ENCODE results near the gene ZNF761. TPM values are rescaled to one million over a fixed set of nuclear protein-coding genes. Genes with fewer than 3 reads are reported as not detected.
A peak's percentile ranks its signal among the peaks of the same experiment; 100 is the strongest.

ZNF761 gene
- total and polyA plus RNA-seq, 2 of the 13 experiments (the other 11 are each of a cell fraction or from before 2014, with no cell fraction given), result 11.6 to 16.2 TPM

- TF ChIP-seq ZBTB26 (CRISPR knock-in tag; IDR thresholded peaks at IDR 0.05; ENCODE audit: borderline replicate concordance) (no peak; the same call in 1 of the 2 replicates), ZZZ3 (CRISPR knock-in tag; IDR thresholded peaks at IDR 0.05; ENCODE audit: borderline replicate concordance) (no peak), NR2F1 (CRISPR knock-in tag; IDR thresholded peaks at IDR 0.05) (no peak), ZNF350 (CRISPR knock-in tag; IDR thresholded peaks at IDR 0.05; ENCODE audit: borderline replicate concordance, low read depth) (no peak), HMGA1 (CRISPR knock-in tag; conservative IDR thresholded peaks at IDR 0.05) (no peak), YY1 (IDR thresholded peaks at IDR 0.05; ENCODE audit: insufficient read depth, insufficient replicate concordance, low read depth, low read length) (no peak), MAZ (IDR thresholded peaks at IDR 0.05; ENCODE audit: borderline replicate concordance, low read depth, low read length) (no peak), MAZ (CRISPR knock-in tag; IDR thresholded peaks at IDR 0.05; ENCODE audit: low read depth) (peak; percentile 52; the same call in 1 of the 2 replicates), E2F5 (CRISPR knock-in tag; conservative IDR thresholded peaks at IDR 0.05) (peak; percentile 73; the same call in 1 of the 2 replicates), ZNF737 (CRISPR knock-in tag; IDR thresholded peaks at IDR 0.05; ENCODE audit: borderline replicate concordance) (no peak), ZNF383 (CRISPR knock-in tag; IDR thresholded peaks at IDR 0.05; ENCODE audit: borderline replicate concordance) (no peak), PTBP1 (IDR thresholded peaks at IDR 0.05; ENCODE audit: low read depth, low read length, poor library complexity, severe bottlenecking) (no peak), ZC3H13 (CRISPR knock-in tag; IDR thresholded peaks at IDR 0.05) (no peak), STAT6 (CRISPR knock-in tag; IDR thresholded peaks at IDR 0.05; ENCODE audit: borderline replicate concordance) (no peak), SMARCE1 (IDR thresholded peaks at IDR 0.05; ENCODE audit: borderline replicate concordance) (no peak), NRL (CRISPR knock-in tag; IDR thresholded peaks at IDR 0.05; ENCODE audit: borderline replicate concordance) (no peak), ZNF501 (CRISPR knock-in tag; IDR thresholded peaks at IDR 0.05) (no peak), GABPB1 (CRISPR knock-in tag; IDR thresholded peaks at IDR 0.05) (peak; percentile 72), SMAD1 (CRISPR knock-in tag; IDR thresholded peaks at IDR 0.05; ENCODE audit: borderline replicate concordance, low read depth) (no peak), RARA (CRISPR knock-in tag; IDR thresholded peaks at IDR 0.05) (no peak), ZFX (CRISPR knock-in tag; IDR thresholded peaks at IDR 0.05; ENCODE audit: low read depth) (peak; percentile 72; the same call in 1 of the 2 replicates), MED13 (CRISPR knock-in tag; IDR thresholded peaks at IDR 0.05) (no peak), SNAI1 (CRISPR knock-in tag; IDR thresholded peaks at IDR 0.05; ENCODE audit: borderline replicate concordance) (no peak), ZNF878 (CRISPR knock-in tag; IDR thresholded peaks at IDR 0.05) (no peak), TSC22D2 (CRISPR knock-in tag; IDR thresholded peaks at IDR 0.05; ENCODE audit: borderline replicate concordance) (0 out of 2 replicates have a peak, but pooled peaks have one; percentile 24), DMAP1 (CRISPR knock-in tag; IDR thresholded peaks at IDR 0.05) (peak; percentile 52; the same call in 1 of the 2 replicates)
Measured at GRCh38 chr19:53467485-53468262, 35.9 kb downstream of the ZNF761 start, which contains the start of gene ZNF813 (continued).

All from HepG2 (cell line).